ENCODE measurements around the gene SNX33.
"Not testable (repeated sequence)": the region's sequence is repeated elsewhere in the genome, so short reads cannot be mapped to it uniquely, and the experiment has no call there.

Gene SNX33

GRCh38 chr15:75662823-75663519 lies 15.3 kb downstream of the SNX33 start:
- no peak for DNase-seq (ENCODE audit: low read depth in 2 of 2)

GRCh38 chr15:75663931-75664421 lies 16.3 kb downstream of the SNX33 start:
- no peak for DNase-seq (ENCODE audit: low read depth in 2 of 2)

GRCh38 chr15:75666823-75667501 lies 19.2 kb downstream of the SNX33 start:
- DNase-seq (ENCODE audit: low read depth in 2 of 2), result no peak

DNA sequence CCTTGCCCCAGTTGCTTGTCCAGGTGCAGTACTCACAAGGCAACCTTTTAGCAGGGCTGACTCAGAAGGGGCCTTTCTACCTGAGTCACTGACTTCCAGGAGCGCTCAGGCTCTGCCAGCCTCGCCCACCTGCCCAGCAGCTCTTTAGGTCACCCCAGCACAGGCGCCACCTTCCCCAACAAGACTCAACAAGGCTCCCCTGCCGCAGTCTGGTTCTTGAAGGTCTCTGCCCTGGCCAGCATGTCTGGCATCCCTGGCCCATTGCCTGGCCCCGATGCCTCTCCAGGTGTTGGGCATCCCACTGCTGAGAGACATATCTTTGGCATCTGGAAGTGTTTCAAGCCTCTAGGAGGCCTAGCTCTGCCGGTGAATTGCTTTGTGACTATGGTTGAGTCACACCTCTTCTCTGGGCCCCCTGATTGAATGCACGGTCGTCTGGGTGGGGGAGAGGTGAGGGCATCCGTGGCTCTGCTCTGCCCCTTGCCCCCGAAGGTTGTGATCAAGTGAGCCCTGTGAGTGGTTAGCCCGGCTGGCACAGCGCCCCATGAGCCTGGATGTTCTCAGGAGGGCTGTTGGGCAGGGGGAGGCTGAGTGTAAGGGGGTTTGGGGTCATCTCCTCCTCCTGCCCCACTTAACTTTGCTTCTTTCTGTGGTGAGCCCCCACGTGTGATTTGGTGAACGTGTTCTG lies 21.6 kb downstream of the SNX33 start:
- DNase-seq (ENCODE audit: low read depth in 2 of 2), result no peak

GRCh38 chr15:75669879-75670212 lies 22.1 kb downstream of the SNX33 start:
- no peak for DNase-seq (ENCODE audit: low read depth in 2 of 2)

DNA sequence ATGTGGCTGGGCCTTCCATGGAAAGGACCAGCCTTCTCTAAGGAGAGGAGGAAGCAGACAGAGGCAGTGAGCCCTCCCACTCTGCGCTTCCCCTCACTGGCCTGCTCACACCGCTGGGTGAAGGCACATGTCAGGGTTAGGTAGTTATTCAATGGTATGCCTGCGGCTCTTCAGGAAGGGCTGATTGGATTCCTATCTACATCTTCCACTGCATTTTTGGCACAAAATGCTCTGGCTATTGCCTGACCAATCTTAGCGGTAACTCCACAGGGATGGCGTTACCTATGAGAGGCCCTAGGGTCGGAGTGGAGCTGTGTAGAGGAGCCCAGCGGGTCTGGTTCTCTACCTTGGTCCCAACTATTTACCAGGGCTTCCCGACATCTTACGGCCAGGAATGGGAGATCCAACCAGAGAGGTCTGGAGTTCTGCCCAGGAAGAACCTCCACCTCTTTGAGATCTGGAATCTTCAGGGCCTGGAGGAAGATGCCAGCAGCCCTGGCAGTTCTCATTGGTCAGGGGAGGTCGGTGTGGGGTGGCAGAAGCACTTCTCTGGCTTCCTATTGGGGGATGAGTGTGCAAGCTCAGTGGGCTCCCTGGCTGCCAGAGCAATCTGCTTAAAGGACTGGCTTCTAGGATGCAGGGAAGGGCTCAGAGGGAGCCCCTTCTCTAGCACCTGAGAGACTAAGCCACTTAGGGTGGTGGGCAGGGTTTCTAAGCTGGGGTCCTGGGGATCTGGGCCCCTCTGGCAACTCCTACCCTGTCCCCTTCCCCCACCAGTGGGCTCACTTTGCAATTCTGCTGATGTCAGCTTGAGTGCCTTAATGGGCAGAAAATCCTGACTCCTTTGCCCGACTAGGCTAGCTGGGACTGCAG lies 24.3 kb downstream of the SNX33 start:
- no peak for DNase-seq (ENCODE audit: low read depth in 2 of 2)

DNA sequence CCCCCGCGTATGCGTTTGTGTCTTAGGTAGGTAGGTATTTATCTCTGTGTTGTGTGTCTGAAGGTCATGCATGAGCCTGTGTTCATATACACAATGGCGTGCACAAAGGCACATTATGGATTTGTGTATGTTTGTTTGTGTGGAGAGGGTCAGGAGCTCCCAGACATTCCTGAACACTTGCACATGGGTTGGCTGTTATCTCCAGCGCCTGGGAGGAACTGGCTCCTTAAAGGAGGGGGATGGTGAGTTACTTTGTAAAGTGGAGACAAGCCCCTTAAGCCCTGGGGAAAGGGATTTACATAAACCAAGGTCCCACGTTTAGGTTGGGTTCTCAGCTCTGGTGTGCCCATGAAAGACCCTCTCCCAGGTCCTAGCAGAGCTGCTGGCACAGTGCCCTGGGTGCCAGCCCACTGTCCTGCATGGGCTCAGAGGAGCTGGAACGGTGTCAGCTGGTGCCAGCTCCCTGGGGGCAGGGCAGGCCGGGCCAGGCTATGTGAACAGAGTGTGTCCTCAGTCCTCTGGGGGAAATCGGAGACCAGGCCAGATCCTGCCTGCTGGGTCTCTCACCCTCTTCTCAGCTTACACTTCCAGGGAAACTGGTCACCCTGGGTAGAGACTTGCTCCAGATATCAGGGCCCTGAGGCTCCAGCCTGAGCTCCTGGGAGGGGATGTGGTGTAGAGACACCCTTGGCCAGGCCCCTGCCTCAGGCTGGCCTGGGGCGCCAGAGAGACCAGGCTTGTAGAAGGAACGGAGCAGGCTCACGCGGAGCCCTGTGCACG lies 25.1 kb downstream of the SNX33 start:
- DNase-seq (ENCODE audit: low read depth in 2 of 2), result no peak

GRCh38 chr15:75673426-75674235 lies 25.9 kb downstream of the SNX33 start:
- no peak for DNase-seq (ENCODE audit: low read depth in 2 of 2)

DNA sequence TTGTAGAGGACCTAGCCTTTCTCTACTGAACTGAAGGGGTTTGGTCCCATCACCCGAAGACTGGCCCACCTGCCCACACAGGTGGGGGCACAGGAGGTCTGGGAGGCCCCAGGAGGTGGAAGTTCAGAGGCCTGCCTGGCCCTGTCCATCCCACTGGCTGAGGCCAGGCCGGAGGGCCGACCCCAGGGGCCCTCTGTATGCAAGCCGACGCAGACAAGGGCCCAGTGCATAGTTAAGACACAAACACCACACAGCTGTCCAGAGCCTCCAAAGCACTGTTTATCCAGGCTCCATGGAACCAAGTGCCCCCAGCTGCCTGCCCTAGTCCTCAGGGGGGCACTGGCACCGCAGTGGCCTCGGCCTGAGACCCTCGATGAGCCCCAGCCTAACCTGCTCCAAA lies 26.7 kb downstream of the SNX33 start:
- DNase-seq (ENCODE audit: low read depth in 2 of 2), result no peak

- DNase-seq (ENCODE audit: low read depth in 2 of 2), result no peak
These were observed 28.1 kb downstream of the SNX33 start for GRCh38 chr15:75675579-75676404.

DNA sequence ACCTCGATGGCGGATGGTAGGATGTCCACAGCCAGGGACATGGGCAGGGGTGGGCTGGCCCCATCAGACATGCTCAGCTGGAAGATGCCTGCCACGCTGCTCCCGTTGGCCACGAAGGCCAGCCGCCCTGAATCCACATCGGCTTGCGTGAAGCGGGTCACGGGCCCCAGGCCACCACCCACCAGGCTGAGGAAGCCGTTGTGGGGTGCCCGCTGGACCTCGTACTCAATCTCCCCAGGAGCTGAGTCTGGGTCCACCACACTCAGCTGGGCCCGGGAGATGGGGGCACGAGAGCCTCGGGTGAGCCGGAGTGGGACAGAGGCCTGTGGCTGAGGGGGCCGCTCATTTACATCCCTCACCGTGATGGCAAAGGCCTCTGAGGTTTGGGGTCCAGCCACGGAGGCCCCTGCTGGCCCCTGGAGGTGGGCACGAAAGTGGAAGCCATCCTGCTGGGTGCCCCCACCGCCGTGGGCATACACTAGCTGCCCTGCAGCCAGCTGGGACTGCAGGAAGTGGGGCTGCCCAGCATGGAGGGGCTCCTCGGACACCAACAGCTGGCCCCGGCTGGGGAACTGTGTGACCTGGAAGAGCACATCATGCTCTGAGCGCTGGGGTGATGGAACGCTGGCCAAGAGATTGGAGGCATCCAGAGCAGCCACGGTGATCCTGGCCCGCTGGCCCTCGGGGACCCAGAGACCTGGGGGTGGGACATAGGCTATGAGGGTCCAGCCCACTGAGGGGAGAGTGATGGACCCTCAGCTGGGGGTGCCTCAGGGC lies 29.2 kb downstream of the SNX33 start:
- no peak for DNase-seq (ENCODE audit: low read depth in 2 of 2)

DNA sequence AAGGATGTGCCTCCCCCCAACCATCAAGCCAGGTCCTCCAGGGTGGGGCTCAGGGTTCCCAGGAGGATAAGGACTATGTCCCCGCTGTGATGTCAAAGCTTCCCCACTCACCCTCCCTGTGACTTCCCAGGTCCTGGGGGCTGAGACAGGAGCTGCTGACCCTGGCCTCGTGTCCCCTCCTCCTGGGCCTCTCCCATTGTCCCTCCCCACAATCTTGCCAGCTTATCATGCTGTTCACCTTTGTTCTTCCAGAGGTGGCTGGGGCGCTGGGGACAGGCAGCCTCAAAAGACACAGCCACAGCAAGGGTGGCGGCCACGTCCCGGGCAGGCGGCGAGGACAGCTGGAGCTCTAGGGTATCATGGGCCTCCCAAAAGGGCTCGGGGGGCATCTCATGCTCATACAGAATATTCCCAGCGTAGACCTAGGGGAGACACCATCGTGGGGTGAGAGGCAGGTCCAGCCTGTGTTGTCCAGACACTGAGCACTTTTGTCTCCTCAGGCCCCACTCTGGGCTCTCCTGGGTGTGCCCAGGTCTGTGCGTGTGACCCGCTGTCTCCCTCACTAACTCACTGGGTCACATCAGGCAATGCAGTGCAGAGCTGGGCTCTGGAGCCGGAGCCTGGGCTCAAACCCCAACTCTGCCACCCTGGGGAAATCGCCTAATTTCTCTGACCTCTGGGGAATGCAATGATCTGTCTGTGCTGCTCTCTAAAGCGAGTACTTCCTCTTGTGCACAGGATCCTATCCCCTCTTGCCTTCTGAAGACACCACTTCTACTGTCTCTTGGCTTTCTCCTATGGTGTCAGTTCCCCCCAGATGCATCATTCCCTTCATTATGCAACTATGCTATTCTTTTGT lies 30.0 kb downstream of the SNX33 start:
- no peak for DNase-seq (ENCODE audit: low read depth in 2 of 2)

DNA sequence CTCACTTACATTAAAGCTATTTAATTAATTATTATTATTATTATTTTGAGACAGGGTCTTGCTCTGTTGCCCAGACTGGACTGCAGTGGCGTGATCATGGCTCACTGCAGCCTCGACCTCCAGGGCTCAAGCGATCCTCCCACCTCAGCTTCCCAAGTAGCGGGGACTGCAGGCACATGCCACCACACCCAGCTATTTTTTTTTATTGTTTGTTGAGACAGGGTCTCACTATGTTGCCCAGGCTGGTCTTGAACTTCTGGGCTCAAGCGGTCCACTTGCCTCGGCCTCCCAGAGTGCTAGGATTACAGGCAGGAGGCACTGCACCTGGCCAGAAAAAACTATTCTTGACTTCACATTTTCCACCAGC lies 30.6 kb downstream of the SNX33 start:
- DNase-seq (ENCODE audit: low read depth in 2 of 2), result not testable (repeated sequence)

DNA sequence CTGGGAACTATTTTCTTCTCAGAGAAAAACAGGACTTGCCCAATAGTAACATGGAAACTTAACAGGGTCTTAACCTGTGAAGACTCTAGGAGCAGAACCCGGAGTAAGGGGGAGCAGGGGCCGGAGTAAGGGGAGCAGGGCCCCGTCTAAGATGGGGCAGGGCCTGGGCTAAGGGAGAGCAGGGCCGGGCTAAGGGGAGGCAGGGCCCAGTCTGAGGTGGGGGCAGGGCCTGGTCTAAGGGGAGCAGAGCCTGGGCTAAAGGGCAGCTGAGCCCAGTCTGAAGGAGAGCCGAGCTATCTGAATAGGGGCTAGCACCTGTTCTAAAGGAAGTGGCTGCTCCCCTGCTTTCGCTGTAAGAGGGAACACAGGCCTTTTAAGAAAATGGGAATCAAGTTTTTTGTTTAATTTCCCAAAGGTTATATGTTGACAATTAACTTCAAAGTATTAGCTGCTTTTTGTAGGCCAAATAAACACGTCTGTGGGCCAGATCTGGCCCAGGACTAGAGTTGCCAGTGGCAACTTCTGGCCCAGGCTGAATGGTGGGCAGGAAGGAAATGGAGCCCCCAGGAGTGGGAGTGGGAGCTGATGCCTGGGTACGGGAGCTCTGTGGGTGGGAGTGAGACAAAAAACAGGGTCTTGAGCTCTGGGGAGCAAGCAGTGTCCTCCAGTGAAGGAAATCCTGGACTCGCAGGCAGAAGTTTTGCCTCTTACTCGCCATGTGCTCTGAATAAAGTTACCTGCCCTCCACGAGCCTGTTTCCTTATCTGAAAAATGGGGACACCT lies 32.5 kb downstream of the SNX33 start:
- DNase-seq (ENCODE audit: low read depth in 2 of 2), result no peak

GRCh38 chr15:75682181-75683135 lies 34.7 kb downstream of the SNX33 start:
- no peak for DNase-seq (ENCODE audit: low read depth in 2 of 2)

Data from stimulated activated CD4-positive, alpha-beta T cell treated with anti-CD3 and anti-CD28 coated beads, Interleukin-4, amount 100 ng/mL, for 48 hours (primary cell).